Liver (tissue), 9 donors: ENCODE measurements around the gene DCDC2C. TPM values are rescaled to one million over a fixed set of nuclear protein-coding genes. Genes with fewer than 3 reads are reported as not detected.

Experiments used
- DNase-seq: peaks from one replicate; pipeline ENCODE4 v3.0.0-alpha.2; 2017; ENCODE audit warnings: low spot score
- H3K27ac ChIP-seq, 2 donors: one replicate each; pipeline ENCODE4 v1.7.0; 2013; ENCODE audit warnings: inconsistent platforms in 2 of 2, low read length in 2 of 2, control low read depth in 1 of 2, low read depth in 1 of 2, mild to moderate bottlenecking in 1 of 2
- H3K27me3 ChIP-seq, 4 donors: one replicate each; pipeline versions ENCODE4 v1.6.1 to v1.7.0; 2013; ENCODE audit warnings: low read length in 3 of 4, inconsistent platforms in 1 of 4, mild to moderate bottlenecking in 1 of 4, moderate library complexity in 1 of 4; ENCODE audit not compliant: control insufficient read depth in 4 of 4, insufficient read depth in 4 of 4
- H3K36me3 ChIP-seq, 4 donors: one replicate each; pipeline versions ENCODE4 v1.6.1 to v1.7.0; 2013; ENCODE audit warnings: low read length in 3 of 4, mild to moderate bottlenecking in 3 of 4, low read depth in 1 of 4, moderate library complexity in 1 of 4; ENCODE audit not compliant: control insufficient read depth in 4 of 4, insufficient read depth in 3 of 4
- H3K4me1 ChIP-seq, 4 donors: one replicate each; pipeline versions ENCODE4 v1.6.1 to v1.7.0; 2013; ENCODE audit warnings: low read length in 3 of 4, mild to moderate bottlenecking in 3 of 4, moderate library complexity in 1 of 4; ENCODE audit not compliant: control insufficient read depth in 4 of 4, insufficient read depth in 4 of 4
- H3K4me3 ChIP-seq, 3 donors: one replicate each; pipeline versions ENCODE4 v1.6.1 to v1.7.0; 2013; ENCODE audit warnings: low read length in 3 of 3, control low read depth in 1 of 3, low read depth in 1 of 3, mild to moderate bottlenecking in 1 of 3
- H3K9ac ChIP-seq, 2 donors: one replicate each; pipeline ENCODE4 v1.7.0; 2013; ENCODE audit warnings: low read length in 2 of 2, mild to moderate bottlenecking in 2 of 2, moderate library complexity in 2 of 2, control low read depth in 1 of 2, low read depth in 1 of 2
- H3K9me3 ChIP-seq, 4 donors: one replicate each; pipeline versions ENCODE4 v1.6.1 to v1.7.0; 2013; ENCODE audit warnings: low read length in 3 of 4; ENCODE audit not compliant: control insufficient read depth in 4 of 4
- ATF3 ChIP-seq: IDR thresholded peaks from 2 replicates; pipeline ENCODE4 v1.6.1; 2016; ENCODE audit warnings: antibody characterized with exemption
- CTCF ChIP-seq: fragments of 150-350 bp; IDR thresholded peaks from 2 replicates; pipeline ENCODE4 v1.5.1; 2017; ENCODE audit warnings: improper control_type of control experiment, low read depth, low read length; ENCODE audit not compliant: missing input control
- EGR1 ChIP-seq, 2 donors: IDR thresholded peaks; 2 replicates each; pipeline ENCODE4 v1.6.1; 2016 to 2018; ENCODE audit warnings: antibody characterized with exemption in 2 of 2, low read depth in 2 of 2
- FOXA1 ChIP-seq: IDR thresholded peaks from 2 replicates; pipeline ENCODE4 v1.6.1; 2016; ENCODE audit warnings: antibody characterized with exemption
- FOXA2 ChIP-seq: IDR thresholded peaks from 2 replicates; pipeline ENCODE4 v1.6.1; 2016; ENCODE audit warnings: antibody characterized with exemption
- GABPA ChIP-seq, 2 donors: IDR thresholded peaks in 1 of 2; conservative IDR thresholded peaks in 1 of 2; 2 replicates each; pipeline ENCODE4 v1.6.1; 2016; ENCODE audit warnings: antibody characterized with exemption in 2 of 2, mild to moderate bottlenecking in 1 of 2, moderate library complexity in 1 of 2
- HNF4A ChIP-seq, 2 donors: conservative IDR thresholded peaks; 2 replicates each; pipeline ENCODE4 v1.6.1; 2016; ENCODE audit warnings: antibody characterized with exemption in 2 of 2, mild to moderate bottlenecking in 2 of 2
- HNF4G ChIP-seq: IDR thresholded peaks from 2 replicates; pipeline ENCODE4 v1.6.1; 2016; ENCODE audit warnings: antibody characterized with exemption
- RAD21 ChIP-seq, 2 donors: IDR thresholded peaks; 2 replicates each; pipeline ENCODE4 v1.6.1; 2016; ENCODE audit warnings: antibody characterized with exemption in 2 of 2, mild to moderate bottlenecking in 2 of 2
- RXRA ChIP-seq, 2 donors: IDR thresholded peaks; 2 replicates each; pipeline ENCODE4 v1.6.1; 2017 to 2018; ENCODE audit warnings: antibody characterized with exemption in 2 of 2, mild to moderate bottlenecking in 1 of 2
- SP1 ChIP-seq: IDR thresholded peaks from 2 replicates; pipeline ENCODE4 v1.6.1; 2018; ENCODE audit warnings: antibody characterized with exemption, mild to moderate bottlenecking
- YY1 ChIP-seq: IDR thresholded peaks from 2 replicates; pipeline ENCODE4 v1.6.1; 2016; ENCODE audit warnings: antibody characterized with exemption, mild to moderate bottlenecking
- ZBTB33 ChIP-seq: IDR thresholded peaks from 2 replicates; pipeline ENCODE4 v1.6.1; 2016; ENCODE audit warnings: antibody characterized with exemption
- WGBS: extraction: QIAGEN DNeasy Blood & Tissue Kit; methylation state at CpG from one replicate; pipeline ENCODE4 v1.1.7; 2013; 5-methylcytosine and 5-hydroxymethylcytosine counted together
- polyA plus RNA-seq, 2 donors: library from polyadenylated mRNA; stranded (reverse) in 1 of 2; unstranded in 1 of 2; fragments of 200-250 nt in 1 of 2; fragments of >200 nt in 1 of 2; fragmentation: Nextera tagmentation in 1 of 2; extraction: Ambion mirVana in 1 of 2; gene quantifications; one replicate each; pipeline versions ENCODE4 v1.2.1 to v1.2.3, GENCODE V29; 2013 to 2015
- total RNA-seq, 2 donors: library from RNA; depleted of rRNA; stranded (reverse); fragments of >200 nt; gene quantifications; one replicate each; pipeline ENCODE4 v1.2.3, GENCODE V29; 2014
- donor health status: healthy.
- donor health status: healthy.
- donor health status: healthy.
- donor health status: healthy.
- donor health status: healthy.

The DCDC2C gene
- total and polyA plus RNA-seq, 4 donors = not detected

- Histone ChIP-seq H3K27me3 (no peaks in the 10 kb centered on the region), H3K9me3 (no peaks in the 10 kb centered on the region), H3K36me3 (no peaks in the 10 kb centered on the region), H3K27ac (no peak overlapping the region), H3K4me1 (no peaks in the 10 kb centered on the region), H3K4me3 (no peak overlapping the region), H3K9ac (no peak overlapping the region)
- TF ChIP-seq GABPA (IDR thresholded peaks at IDR 0.05 in 1 of 2, conservative IDR thresholded peaks at IDR 0.05 in 1 of 2) = no peak
- no peak for TF ChIP-seq RAD21 (IDR thresholded peaks at IDR 0.05)
- no peak for TF ChIP-seq SP1
- TF ChIP-seq YY1 = no peak
- TF ChIP-seq CTCF = no peak
- no peak for DNase-seq
- WGBS = 90% methylated on average over 19 of the region's 19 CpGs
These were observed 35.9 kb downstream of the DCDC2C start for GRCh38 chr2:3739313-3739712.

GRCh38 chr2:3741396-3741795 is 38.0 kb downstream of the DCDC2C start:
- H3K4me3 ChIP-seq = no peak overlapping the region
- no peaks in the 10 kb centered on the region for H3K36me3 ChIP-seq
- no peak overlapping the region for H3K27ac ChIP-seq
- no peaks in the 10 kb centered on the region for H3K9me3 ChIP-seq
- H3K9ac ChIP-seq = no peak overlapping the region
- DNase-seq = no peak
- 76% methylated on average over 8 of the region's 8 CpGs for WGBS
- H3K4me1 ChIP-seq = no peaks in the 10 kb centered on the region
- TF ChIP-seq HNF4G = no peak
- TF ChIP-seq EGR1 (IDR thresholded peaks at IDR 0.05; ENCODE audit: low read depth in 2 of 2) = no peak
- no peak for TF ChIP-seq RXRA (IDR thresholded peaks at IDR 0.05)
- TF ChIP-seq ZBTB33 = no peak
- no peak for TF ChIP-seq FOXA1
- H3K27me3 ChIP-seq = no peaks in the 10 kb centered on the region

GRCh38 chr2:3741867-3742602 is 38.7 kb downstream of the DCDC2C start:
- H3K36me3 ChIP-seq = no peaks in the 10 kb centered on the region
- H3K4me3 ChIP-seq = no peak overlapping the region
- H3K9ac ChIP-seq = no peak overlapping the region
- DNase-seq = no peak
- H3K27ac ChIP-seq = no peak overlapping the region
- H3K27me3 ChIP-seq = no peaks in the 10 kb centered on the region
- 89% methylated on average over 13 of the region's 13 CpGs for WGBS
- no peak for TF ChIP-seq HNF4A (conservative IDR thresholded peaks at IDR 0.05)
- no peak for TF ChIP-seq RXRA (IDR thresholded peaks at IDR 0.05)
- no peak for TF ChIP-seq FOXA2
- no peak for TF ChIP-seq EGR1 (IDR thresholded peaks at IDR 0.05; ENCODE audit: low read depth in 2 of 2)
- TF ChIP-seq CTCF = no peak
- TF ChIP-seq RAD21 (IDR thresholded peaks at IDR 0.05) = no peak
- TF ChIP-seq ATF3 = no peak
- no peak for TF ChIP-seq SP1
- no peaks in the 10 kb centered on the region for H3K4me1 ChIP-seq
- no peaks in the 10 kb centered on the region for H3K9me3 ChIP-seq
